KMS-11 (cell line): ENCODE data around the gene PFKL.

ENCODE experiments used
- H2AFZ ChIP-seq: fragments of 200-600 bp; sonication (generic); 2 replicates; pipeline ENCODE4 v1.6.1; 2016; ENCODE audit warnings: antibody characterized with exemption, mixed run types, low read depth
- H3K27ac ChIP-seq: fragments of 200-600 bp; sonication (generic); 2 replicates; pipeline ENCODE4 v1.6.1; 2016; ENCODE audit warnings: mild to moderate bottlenecking, mixed run types
- H3K27me3 ChIP-seq: fragments of 200-600 bp; sonication (generic); 2 replicates; pipeline ENCODE4 v1.6.1; 2017; ENCODE audit warnings: mild to moderate bottlenecking, low read depth, mixed run types, moderate library complexity; ENCODE audit not compliant: insufficient read depth
- H3K36me3 ChIP-seq: fragments of 200-600 bp; sonication (generic); 2 replicates; pipeline ENCODE4 v1.6.1; 2017; ENCODE audit warnings: mild to moderate bottlenecking, mixed run types; ENCODE audit not compliant: insufficient read depth
- H3K4me1 ChIP-seq: fragments of 200-600 bp; sonication (generic); 2 replicates; pipeline ENCODE4 v1.6.1; 2016; ENCODE audit warnings: mild to moderate bottlenecking, low read depth, mixed run types; ENCODE audit not compliant: poor library complexity, severe bottlenecking
- H3K4me2 ChIP-seq: fragments of 200-600 bp; sonication (generic); 2 replicates; pipeline ENCODE4 v1.7.0; 2016; ENCODE audit warnings: mild to moderate bottlenecking, mixed run types
- H3K4me3 ChIP-seq: fragments of 200-600 bp; sonication (generic); IDR thresholded peaks from 2 replicates; pipeline ENCODE4 v1.6.1; 2017; ENCODE audit warnings: low read depth, low read length, mixed read lengths; ENCODE audit not compliant: insufficient read depth
- H3K79me2 ChIP-seq: fragments of 200-600 bp; sonication (generic); 2 replicates; pipeline ENCODE4 v1.6.1; 2016; ENCODE audit warnings: low read depth, mixed run types; ENCODE audit not compliant: insufficient read depth
- H3K9ac ChIP-seq: fragments of 200-600 bp; sonication (generic); 2 replicates; pipeline ENCODE4 v1.6.1; 2016; ENCODE audit warnings: mild to moderate bottlenecking, mixed run types
- H4K20me1 ChIP-seq: fragments of 200-600 bp; sonication (generic); 2 replicates; pipeline ENCODE4 v1.6.1; 2016; ENCODE audit warnings: mild to moderate bottlenecking, mixed run types; ENCODE audit not compliant: insufficient read depth
- TF ChIP-seq, protein P1 (sequence below): fragments of 200-600 bp; sonication (generic); conservative IDR thresholded peaks from 2 replicates; pipeline ENCODE4 v1.6.1; 2017; ENCODE audit warnings: low read depth, mild to moderate bottlenecking, antibody characterized with exemption, low read length, moderate library complexity, mixed read lengths

The PFKL gene

DNA sequence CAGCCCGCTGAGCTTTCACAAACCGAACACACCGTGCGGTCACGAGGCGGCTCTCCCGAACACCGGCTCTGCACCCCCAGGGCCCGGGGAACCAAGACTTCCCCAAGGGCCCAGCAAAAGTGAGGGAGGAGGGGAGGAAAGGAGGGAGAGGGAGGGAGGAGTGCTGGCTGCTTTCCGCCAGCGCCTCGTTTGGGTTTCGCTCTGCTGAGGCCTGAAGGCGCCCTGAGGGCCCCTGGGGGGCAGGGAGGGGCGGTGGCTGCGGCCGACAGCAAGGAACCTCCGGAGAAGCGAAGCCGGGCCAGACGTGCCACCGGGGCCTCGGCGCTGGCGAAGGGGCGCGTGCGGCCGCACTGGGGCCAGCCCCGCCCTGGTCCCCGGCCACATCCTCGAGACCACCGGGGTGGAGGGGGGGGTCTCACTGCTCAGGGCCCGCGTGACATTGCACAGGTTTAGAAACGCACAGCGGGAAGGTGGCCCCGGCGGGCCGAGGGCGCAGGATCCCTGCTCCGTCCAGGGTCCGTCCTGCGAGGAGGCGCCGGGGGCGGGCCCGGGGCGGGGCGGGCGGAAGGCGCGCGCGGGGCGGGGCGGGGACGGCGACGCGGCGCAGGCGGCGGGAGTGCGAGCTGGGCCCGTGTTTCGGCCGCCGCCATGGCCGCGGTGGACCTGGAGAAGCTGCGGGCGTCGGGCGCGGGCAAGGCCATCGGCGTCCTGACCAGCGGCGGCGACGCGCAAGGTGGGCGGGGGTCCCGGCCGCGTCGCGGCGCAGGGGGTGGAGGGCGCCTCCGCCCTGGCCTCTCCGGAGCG is at the start of gene PFKL:
Gene PFKL (plus strand): TSS at position 596 of the 804 bp plus-strand sequence. CDS start 53 bp downstream, at position 649.
- TF ChIP-seq, protein P1, sequence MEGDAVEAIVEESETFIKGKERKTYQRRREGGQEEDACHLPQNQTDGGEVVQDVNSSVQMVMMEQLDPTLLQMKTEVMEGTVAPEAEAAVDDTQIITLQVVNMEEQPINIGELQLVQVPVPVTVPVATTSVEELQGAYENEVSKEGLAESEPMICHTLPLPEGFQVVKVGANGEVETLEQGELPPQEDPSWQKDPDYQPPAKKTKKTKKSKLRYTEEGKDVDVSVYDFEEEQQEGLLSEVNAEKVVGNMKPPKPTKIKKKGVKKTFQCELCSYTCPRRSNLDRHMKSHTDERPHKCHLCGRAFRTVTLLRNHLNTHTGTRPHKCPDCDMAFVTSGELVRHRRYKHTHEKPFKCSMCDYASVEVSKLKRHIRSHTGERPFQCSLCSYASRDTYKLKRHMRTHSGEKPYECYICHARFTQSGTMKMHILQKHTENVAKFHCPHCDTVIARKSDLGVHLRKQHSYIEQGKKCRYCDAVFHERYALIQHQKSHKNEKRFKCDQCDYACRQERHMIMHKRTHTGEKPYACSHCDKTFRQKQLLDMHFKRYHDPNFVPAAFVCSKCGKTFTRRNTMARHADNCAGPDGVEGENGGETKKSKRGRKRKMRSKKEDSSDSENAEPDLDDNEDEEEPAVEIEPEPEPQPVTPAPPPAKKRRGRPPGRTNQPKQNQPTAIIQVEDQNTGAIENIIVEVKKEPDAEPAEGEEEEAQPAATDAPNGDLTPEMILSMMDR, result no peak
- no peaks in the 10 kb centered on the region for H3K27me3 ChIP-seq
- no peaks in the 10 kb centered on the region for H4K20me1 ChIP-seq
- peak within 1 kb of the TSS; percentile 88 for H3K27ac ChIP-seq
- no peak within 1 kb of the TSS for H3K4me3 ChIP-seq
- H3K9ac ChIP-seq, result peak within 1 kb of the TSS; percentile 77
- peaks cover 52% of the 10 kb centered on the region for H3K4me1 ChIP-seq
- H3K36me3 ChIP-seq, result no peaks in the 10 kb centered on the region
- peaks cover 39% of the 10 kb centered on the region for H3K79me2 ChIP-seq
- peak within 1 kb of the TSS; percentile 48; the same call in 1 of the 2 replicates for H2AFZ ChIP-seq
- peak within 1 kb of the TSS; percentile 95 for H3K4me2 ChIP-seq

DNA sequence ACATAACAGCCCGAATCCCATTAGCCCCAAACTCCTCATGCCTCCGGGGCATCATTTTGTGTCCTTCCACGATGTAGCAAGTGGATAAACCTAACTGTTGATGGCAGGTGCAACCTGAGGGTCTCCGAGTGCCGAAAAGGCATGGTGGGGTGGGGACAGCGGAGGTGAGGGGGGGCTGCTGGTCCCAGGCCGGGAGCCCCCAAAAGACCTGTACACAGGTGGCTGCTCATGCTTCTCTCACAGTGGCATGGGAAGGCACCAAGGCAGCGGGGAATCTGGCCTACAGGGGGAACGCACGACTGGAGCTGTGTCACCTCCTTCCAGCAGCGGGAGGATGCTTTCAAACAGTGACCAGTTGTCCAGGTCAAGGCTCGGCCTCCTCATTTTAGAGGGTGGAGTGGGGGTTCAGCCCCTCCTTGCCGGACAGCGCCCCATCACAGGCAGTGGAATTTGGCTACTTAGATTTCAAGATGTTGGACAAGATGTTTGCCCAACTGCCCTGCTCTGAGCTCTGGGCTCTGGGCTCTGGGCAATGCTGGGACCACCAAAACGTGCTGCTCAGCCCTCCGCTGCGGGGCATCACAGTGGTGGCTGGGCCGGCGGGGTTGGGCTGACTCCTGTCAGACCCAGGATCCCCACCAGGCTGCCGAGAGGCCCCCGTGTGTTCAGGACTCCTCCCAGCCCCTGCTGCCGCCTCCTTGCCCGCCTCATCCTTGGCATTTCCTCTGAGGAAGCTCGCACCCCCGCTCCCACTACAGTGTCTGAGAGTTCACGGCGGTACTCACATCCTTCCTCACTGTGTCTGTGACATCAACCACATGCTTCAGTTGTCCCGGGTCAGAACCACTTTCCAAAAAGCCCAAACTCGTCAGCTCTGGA is 45.8 kb upstream of the PFKL start:
- TF ChIP-seq, protein P1, result no peak
- Histone ChIP-seq H3K36me3 (no peaks in the 10 kb centered on the region), H3K79me2 (no peaks in the 10 kb centered on the region), H3K4me2 (no peak overlapping the region), H4K20me1 (no peaks in the 10 kb centered on the region), H3K4me3 (no peak overlapping the region), H2AFZ (no peak overlapping the region), H3K27ac (no peak overlapping the region), H3K9ac (no peak overlapping the region), H3K27me3 (peaks cover 54% of the 10 kb centered on the region), H3K4me1 (no peaks in the 10 kb centered on the region)

DNA sequence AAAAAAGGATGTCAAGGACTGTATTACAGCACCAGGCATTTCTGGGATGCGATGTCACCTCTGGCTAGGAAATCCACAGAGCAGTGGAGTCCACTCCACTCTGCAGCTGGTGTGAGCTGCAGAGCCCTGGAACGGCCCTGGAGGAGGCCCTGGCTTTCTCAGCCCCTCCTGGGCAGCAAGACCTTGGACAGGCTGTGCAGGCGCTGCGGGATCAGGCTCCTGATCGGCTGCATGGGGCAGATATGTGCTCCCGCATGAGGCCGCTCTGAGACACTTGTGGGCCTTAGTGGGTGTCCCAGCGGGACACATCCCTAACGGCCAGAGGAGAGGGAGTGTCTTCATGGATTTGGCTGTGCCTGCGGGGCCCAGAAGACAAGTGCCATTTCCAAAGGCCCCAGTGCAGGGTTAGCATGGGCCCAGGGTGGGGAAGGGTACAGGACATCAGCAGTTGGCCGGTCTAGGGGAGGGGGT is 44.3 kb upstream of the PFKL start:
- H4K20me1 ChIP-seq, result no peaks in the 10 kb centered on the region
- no peaks in the 10 kb centered on the region for H3K36me3 ChIP-seq
- TF ChIP-seq, protein P1, result no peak
- no peak overlapping the region for H3K27ac ChIP-seq
- peaks cover 68% of the 10 kb centered on the region for H3K27me3 ChIP-seq
- no peaks in the 10 kb centered on the region for H3K4me1 ChIP-seq
- H2AFZ ChIP-seq, result no peak overlapping the region
- H3K79me2 ChIP-seq, result no peaks in the 10 kb centered on the region
- H3K9ac ChIP-seq, result no peak overlapping the region
- no peak overlapping the region for H3K4me3 ChIP-seq
- no peak overlapping the region for H3K4me2 ChIP-seq

DNA sequence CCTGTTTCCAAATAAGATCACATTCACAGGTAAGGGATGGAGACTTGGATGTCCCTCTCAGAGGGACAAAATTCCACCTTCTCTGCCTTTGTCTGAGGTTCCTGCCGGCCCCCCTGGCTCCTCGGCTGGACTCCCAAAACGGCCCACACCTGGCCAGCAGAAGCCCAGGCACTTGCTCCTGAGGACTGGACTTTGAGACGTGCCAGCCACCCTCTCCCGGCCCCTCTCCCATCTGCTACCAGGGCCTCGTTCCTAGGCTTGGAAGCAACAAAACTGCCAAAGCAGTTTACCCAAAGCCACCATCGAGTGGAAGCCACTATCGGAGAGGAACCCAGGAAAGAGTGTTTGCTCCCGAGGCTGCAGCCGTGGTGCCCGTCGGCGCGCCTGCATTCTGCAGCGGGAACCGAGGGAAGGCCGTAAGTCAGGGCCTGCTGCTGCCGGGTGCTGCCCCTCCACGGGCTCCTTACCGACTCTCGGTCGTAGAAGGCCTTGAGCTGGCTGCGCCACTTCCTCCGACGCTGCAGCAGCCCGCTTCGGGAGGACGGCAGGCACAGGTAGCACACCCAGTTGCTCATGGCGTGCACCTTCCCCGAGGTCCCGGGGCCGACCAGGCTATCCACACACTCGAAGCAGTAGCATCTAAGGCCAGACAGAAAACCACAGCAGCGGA is 41.7 kb upstream of the PFKL start:
- Histone ChIP-seq H3K4me1 (no peaks in the 10 kb centered on the region), H3K9ac (no peak overlapping the region), H3K27ac (no peak overlapping the region), H3K36me3 (no peaks in the 10 kb centered on the region), H4K20me1 (no peaks in the 10 kb centered on the region), H3K4me3 (no peak overlapping the region), H2AFZ (no peak overlapping the region), H3K4me2 (no peak overlapping the region), H3K27me3 (peaks cover 84% of the 10 kb centered on the region), H3K79me2 (no peaks in the 10 kb centered on the region)
- TF ChIP-seq, protein P1, result no peak
